ENCODE results near the gene LARP4.

- TF ChIP-seq CTCF (IDR thresholded peaks at IDR 0.05; ENCODE audit: insufficient read depth, low read depth, low read length) = no peak
- no peak for TF ChIP-seq EZH2 (IDR thresholded peaks at IDR 0.05; ENCODE audit: insufficient read depth, low read length)
These were observed 107.2 kb downstream of the LARP4 start for GRCh38 chr12:50507930-50508329.

All from astrocyte (in vitro differentiated cells and primary cell).